GM12865 (cell line): ENCODE measurements around the gene USP50.
"Not testable (repeated sequence)": the region's sequence is repeated elsewhere in the genome, so short reads cannot be mapped to it uniquely, and the experiment has no call there.

Experiments used
- DNase-seq: peaks from one replicate; pipeline ENCODE4 v3.0.0; 2010; ENCODE audit warnings: low read depth
- H3K4me3 ChIP-seq: 2 replicates; pipeline ENCODE4 v1.5.1; 2011; ENCODE audit warnings: mild to moderate bottlenecking, low read depth, low read length, control low read depth
- CTCF ChIP-seq: IDR thresholded peaks from 2 replicates; pipeline ENCODE4 v1.5.1; 2011; ENCODE audit warnings: low read length, control low read depth, low read depth, inconsistent platforms; ENCODE audit not compliant: insufficient read depth; ENCODE audit errors: missing control alignments

USP50 gene

GRCh38 chr15:50546566-50546965, at the start of gene USP50:
TSS of gene USP50 (minus strand) at chr15:50546666. CDS start at chr15:50546525, 141 bp downstream.
- no peak for DNase-seq
- TF ChIP-seq CTCF, result no peak
- no peak within 1 kb of the TSS for H3K4me3 ChIP-seq

- H3K4me3 ChIP-seq, result no peak overlapping the region
- DNase-seq, result no peak
- no peak for TF ChIP-seq CTCF
Measured at GRCh38 chr15:50594311-50594710, 47.8 kb upstream of the USP50 start.

- TF ChIP-seq CTCF, result no peak
- DNase-seq, result no peak
- no peak overlapping the region for H3K4me3 ChIP-seq
Measured at GRCh38 chr15:50593761-50594160, 47.3 kb upstream of the USP50 start.

DNA sequence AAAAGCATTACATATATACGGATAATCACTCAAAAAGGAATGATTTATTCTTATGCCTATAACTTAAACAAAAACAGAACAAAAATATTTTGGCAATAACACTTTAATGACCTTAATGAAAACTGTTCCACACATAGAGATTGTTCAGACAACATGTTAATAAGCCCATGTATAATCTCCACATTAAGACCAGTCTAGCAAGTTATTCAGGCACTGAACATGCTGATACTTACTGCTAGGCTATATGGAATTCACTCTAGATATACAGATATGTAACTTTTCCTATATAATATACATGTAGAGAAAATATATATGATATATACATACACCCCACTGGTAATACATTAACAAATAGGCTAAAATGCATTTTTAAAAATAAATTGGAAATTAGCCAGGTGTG, 43.8 kb upstream of the USP50 start:
- DNase-seq, result no peak
- no peak overlapping the region for H3K4me3 ChIP-seq
- no peak for TF ChIP-seq CTCF

- H3K4me3 ChIP-seq, result no peak overlapping the region
- DNase-seq, result no peak
- no peak for TF ChIP-seq CTCF
Measured at GRCh38 chr15:50577492-50577891, 31.0 kb upstream of the USP50 start.

DNA sequence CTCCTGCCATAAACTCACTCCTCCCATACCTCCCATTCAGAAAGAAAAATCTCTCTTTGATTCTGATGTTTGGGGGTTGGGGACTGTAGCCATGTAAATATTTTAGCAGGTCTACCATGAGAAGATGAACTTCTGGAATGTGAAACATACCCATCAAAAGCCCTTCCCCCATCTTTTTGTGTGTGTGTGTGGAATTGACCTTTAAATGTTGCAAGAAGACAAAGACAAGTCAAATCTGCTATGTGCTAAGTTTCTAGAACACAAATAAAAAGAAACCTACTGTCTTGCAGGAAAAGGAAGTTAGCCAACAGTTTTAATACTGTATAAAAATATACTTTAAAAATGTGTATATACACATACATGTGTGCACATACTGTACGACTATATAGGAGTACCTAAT, 29.7 kb upstream of the USP50 start:
- no peak for TF ChIP-seq CTCF
- H3K4me3 ChIP-seq, result no peak overlapping the region
- no peak for DNase-seq

GRCh38 chr15:50573842-50574241, 27.4 kb upstream of the USP50 start:
- DNase-seq, H3K4me3 ChIP-seq: not testable (repeated sequence)
